ENCODE measurements around the gene PUS1.

PUS1 gene

GRCh38 chr12:131903270-131904255 lies 25.5 kb upstream of the PUS1 start:
- DNase-seq = no peak

DNA sequence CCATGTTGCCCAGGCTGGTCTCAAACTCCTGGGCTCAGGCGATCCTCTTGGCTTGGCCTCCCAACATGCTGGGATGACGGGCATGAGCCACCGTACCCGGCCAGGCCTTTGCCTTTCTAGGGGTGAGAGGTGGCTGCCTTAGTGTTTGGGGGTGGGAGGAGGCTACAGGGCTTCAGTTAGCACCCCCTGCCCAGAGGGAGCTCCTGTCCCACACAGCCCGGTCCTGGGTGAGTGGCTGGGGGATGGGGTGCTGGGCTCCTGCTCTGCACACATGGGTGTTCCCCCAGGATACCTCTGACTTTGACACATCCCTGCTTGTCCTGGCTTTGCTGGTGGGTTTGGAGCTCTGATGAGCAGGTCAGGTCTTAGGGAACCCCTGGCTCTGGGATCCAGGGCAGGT lies 24.7 kb upstream of the PUS1 start:
- no peak for DNase-seq

DNA sequence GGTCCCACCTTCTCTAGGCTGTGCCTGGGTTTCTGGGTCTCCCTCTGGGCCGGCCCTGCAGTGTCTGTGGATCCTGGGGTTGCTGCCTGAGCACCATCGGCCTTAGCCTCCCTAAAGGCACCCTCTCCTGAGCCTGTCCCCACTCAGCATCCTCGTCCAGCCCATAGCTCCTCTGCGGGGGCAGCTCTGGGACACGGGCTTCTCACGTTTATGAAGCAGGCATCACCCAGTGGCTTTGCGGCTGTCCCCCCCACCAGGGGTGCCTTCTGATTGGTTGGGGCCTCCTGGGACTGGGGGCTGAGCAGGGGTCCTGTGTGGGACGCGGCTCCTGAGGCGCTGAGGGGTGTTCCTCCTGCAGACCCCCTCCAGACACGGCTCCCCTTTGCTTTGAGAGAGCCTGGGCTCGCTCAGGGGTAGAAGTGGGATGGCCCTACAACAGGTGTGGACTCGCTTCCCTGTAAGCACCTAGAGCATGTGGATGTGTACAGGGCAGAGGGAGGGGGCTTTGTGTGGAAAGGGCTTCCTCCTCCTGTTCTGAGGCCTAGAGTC lies 23.9 kb upstream of the PUS1 start:
- no peak for DNase-seq

- DNase-seq = no peak
These were observed 23.4 kb upstream of the PUS1 start for GRCh38 chr12:131905630-131906091.

- no peak for DNase-seq
These were observed 21.5 kb upstream of the PUS1 start for GRCh38 chr12:131907379-131908091.

GRCh38 chr12:131908092-131909080 lies 20.7 kb upstream of the PUS1 start:
- DNase-seq = no peak

DNA sequence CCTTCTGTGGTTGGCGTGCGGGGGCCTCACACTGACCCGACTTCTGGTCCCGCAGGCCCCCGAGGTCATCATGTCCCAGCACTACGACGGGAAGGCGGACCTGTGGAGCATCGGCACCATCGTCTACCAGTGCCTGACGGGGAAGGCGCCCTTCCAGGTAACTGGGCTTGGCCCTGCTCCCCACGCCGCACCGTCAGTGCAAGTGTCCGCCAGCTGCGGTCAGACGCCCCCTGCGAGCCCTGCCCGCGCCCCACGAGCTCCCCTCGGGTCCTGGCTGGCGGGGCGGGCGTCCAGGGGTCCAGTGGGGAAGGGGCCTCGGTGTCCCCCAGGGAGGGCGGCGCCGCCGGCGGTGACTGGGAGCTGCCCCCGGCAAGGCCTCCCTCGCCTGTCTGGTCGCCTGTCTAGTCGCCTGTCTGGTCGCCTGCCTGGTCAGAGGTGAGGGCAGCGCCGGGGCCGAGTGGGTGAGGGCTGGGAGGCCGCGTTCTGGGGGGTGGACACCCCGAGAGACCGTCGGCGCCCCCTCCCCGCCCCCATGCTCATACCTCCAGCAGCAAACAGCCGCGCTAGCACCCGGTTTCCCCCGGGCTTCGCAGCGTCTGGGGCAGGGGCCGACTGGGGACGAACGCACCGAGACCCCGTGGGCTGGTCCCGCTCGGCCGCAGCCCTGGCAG lies 19.9 kb upstream of the PUS1 start:
- DNase-seq = no peak

DNA sequence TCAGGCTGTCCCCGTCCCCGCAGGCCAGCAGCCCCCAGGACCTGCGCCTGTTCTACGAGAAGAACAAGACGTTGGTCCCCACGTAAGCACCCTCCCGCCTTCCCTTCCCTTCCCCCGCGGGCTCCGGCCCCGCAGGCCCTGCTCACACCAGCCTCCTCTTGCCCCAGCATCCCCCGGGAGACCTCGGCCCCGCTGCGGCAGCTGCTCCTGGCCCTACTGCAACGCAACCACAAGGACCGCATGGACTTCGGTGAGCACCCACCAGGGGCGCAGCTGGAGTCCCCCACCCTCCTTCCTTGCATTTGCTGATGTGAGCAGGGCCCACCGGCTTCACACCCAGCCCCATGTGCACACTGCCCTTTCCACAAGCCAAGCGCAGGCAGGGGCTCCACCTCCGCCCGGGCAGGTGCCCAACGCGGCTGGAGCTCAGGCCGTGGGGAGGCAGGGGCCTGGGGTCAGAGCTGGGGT lies 19.3 kb upstream of the PUS1 start:
- DNase-seq = no peak

DNA sequence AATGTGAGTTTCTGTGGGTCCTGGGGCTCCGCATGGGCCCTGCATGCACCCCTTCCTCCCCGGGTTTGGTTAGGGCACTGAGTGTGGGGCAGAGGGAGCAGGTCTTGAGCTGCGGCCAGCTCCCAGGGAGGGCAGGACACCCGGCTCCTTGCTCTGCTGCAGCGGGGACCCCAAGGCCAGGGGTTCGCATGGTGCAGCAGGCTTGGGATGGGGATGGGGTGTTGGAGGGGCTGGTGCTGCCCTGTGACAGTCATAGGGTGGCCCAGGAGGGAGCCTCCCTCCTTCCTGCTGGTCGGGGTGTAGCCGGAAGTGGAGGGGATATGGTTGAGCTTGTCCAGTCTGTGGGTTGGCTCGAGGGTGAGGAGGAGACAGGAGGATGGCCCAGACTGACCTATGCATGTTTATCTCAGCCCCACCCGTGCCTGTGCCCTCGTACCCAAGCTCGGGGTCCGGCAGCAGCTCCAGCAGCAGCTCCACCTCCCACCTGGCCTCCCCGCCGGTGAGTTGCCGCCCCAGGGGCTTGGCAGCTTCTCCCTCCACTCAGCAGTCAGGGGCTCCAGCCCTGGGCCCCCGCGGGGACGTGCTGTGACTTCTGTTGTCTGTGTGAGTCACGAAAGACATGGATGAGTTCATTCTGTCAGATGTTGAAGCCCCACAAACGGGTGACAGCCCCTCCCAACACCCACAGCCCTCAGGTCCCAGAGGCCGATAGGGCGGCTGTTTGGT lies 18.6 kb upstream of the PUS1 start:
- DNase-seq = no peak

- DNase-seq = no peak
These were observed 17.9 kb upstream of the PUS1 start for GRCh38 chr12:131911028-131911650.

GRCh38 chr12:131911851-131912477 lies 17.1 kb upstream of the PUS1 start:
- DNase-seq = no peak

DNA sequence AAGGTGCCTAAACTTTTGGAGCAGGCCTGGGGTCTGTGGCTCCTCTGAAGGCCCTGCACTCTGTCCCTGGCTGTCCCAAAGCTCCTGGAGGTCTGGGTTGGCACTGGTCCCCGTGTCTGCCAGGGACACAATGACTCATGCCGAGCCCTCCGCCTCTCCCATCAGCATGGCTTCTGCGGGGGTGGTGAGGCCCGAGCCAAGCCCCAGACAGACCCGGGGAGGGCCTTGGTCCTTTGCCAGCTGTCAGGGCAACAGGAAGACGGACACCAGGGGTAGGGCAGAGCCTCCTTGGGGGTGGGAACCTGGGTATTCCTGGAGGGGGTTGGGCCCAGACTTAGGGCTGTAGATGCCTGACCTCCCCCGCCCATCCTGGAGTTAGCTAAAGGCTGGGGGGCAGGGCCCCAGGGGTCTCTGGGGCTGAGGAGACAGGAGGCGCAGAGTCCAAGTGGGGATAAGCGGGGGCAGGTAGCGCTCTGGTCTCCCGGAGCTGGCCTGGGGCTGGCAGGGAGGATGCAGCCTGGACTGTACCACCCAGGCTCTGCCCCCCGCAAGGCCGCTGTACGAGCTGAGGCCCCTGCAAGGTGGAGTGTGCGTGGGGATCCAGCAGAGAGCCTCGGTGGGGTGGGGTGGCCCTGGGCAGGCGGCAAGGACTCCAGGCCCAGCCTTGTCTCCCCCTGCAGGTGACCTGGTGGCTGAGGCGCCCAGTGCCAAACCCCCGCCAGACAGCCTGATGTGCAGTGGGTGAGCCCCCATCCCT lies 16.4 kb upstream of the PUS1 start:
- no peak for DNase-seq

GRCh38 chr12:131913666-131914065 lies 15.4 kb upstream of the PUS1 start:
- no peak for DNase-seq

- DNase-seq = no peak
These were observed 14.8 kb upstream of the PUS1 start for GRCh38 chr12:131914179-131914702.

- no peak for DNase-seq
These were observed 13.9 kb upstream of the PUS1 start for GRCh38 chr12:131915000-131915689.

DNA sequence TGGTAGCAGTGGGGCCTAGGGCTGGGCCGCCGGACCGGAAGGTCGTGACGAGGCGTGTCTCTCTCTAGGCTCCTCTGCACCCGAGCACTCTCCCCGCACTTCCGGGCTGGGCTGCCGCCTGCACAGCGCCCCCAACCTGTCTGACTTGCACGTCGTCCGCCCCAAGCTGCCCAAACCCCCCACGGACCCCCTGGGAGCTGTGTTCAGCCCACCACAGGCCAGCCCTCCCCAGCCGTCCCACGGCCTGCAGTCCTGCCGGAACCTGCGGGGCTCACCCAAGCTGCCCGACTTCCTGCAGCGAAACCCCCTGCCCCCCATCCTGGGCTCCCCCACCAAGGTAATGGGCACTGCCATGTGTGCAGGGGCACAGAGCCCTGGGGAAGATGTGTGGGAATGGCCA lies 13.3 kb upstream of the PUS1 start:
- no peak for DNase-seq

DNA sequence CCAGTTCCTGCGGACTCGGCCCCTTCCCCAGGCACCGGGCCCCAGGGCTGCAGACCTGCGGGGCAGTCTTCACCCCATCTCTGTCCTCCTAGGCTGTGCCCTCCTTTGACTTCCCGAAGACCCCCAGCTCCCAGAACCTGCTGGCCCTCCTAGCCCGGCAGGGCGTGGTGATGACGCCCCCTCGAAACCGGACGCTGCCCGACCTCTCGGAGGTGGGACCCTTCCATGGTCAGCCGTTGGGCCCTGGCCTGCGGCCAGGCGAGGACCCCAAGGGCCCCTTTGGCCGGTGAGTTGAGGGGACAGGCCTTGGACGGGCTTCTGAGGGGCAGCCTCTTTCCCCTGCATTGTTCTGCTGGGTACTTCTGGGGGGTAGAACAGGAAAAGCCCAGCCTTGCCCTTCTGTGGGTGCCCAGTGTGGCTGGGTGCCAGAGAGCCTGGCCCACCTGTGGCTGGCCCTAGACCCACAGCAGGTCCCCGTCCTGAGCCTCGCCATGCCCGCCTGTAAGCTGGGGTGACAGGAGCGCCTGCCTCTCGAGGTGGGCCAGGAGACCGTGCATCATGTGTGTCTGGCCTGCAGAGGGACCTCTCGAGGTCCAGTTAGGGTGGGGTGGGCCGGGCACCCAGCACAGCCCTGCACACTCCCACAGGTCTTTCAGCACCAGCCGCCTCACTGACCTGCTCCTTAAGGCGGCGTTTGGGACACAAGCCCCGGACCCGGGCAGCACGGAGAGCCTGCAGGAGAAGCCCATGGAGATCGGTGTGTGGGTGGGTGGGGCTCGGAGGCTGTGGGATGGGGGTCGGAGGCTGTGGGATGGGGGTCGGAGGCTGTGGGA lies 12.6 kb upstream of the PUS1 start:
- DNase-seq = no peak
